ES-I3 (cell line): ENCODE data around the gene ANGPTL4.
"Not testable (repeated sequence)": the region's sequence is repeated elsewhere in the genome, so short reads cannot be mapped to it uniquely, and the experiment has no call there.

ENCODE experiments used
- H3K36me3 ChIP-seq: 2 replicates; pipeline ENCODE4 v1.6.1; 2013; ENCODE audit warnings: mild to moderate bottlenecking, low read length, control low read depth, moderate library complexity; ENCODE audit not compliant: insufficient read depth
- H3K4me1 ChIP-seq: 2 replicates; pipeline ENCODE4 v1.6.1; 2013; ENCODE audit warnings: mild to moderate bottlenecking, control low read depth, low read length; ENCODE audit not compliant: insufficient read depth
- H3K9ac ChIP-seq: 2 replicates; pipeline ENCODE4 v1.6.1; 2013; ENCODE audit warnings: low read depth, mild to moderate bottlenecking, low read length, moderate library complexity
- H3K9me3 ChIP-seq: 2 replicates; pipeline ENCODE4 v1.6.1; 2013; ENCODE audit warnings: mild to moderate bottlenecking, low read length, moderate library complexity; ENCODE audit not compliant: control insufficient read depth, insufficient read depth

Gene ANGPTL4

GRCh38 chr19:8366961-8367326 is 3.0 kb downstream of the ANGPTL4 start:
- peaks cover 18% of the 10 kb centered on the region; the same call in 1 of the 2 replicates for H3K4me1 ChIP-seq
- no peaks in the 10 kb centered on the region; the same call in 1 of the 2 replicates for H3K36me3 ChIP-seq
- no peaks in the 10 kb centered on the region for H3K9me3 ChIP-seq
- H3K9ac ChIP-seq = peak overlapping the region; percentile 43; the same call in 1 of the 2 replicates

DNA sequence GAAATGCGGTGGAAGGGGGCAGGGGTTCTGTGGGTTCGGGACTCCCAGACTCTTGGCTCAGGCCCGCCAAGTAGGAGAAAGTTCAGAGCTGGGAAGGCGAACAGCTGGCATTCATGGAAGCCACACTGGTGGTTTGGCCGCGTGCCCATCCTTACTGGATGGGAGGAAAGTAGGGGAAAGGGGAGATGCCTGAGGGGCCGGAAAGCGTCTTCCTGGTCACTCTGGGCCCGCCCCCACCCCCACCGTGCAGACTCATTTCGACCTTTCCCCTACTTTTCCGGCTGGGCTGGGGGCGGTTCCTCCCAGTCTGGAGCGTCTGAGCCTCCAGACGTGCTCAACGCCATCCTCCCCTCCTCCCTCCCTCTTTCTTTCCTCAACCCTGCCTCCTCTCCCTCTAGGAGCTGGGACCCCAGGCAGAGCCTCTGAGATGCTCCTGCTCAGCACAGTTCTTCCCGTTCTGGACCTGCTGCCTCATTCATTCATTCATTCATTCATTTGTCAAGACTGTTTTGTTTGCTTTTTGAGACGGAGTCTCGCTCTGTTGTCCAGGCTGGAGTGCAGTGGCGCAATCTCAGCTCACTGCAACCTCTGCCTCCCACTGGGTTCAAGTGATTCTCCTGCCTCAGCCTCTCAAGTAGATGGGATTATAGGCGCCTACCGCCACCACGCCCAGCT is 3.5 kb downstream of the ANGPTL4 start:
- no peaks in the 10 kb centered on the region; the same call in 1 of the 2 replicates for H3K36me3 ChIP-seq
- no peaks in the 10 kb centered on the region for H3K9me3 ChIP-seq
- H3K9ac ChIP-seq = peak overlapping the region; percentile 43; the same call in 1 of the 2 replicates
- peaks cover 18% of the 10 kb centered on the region; the same call in 1 of the 2 replicates for H3K4me1 ChIP-seq

DNA sequence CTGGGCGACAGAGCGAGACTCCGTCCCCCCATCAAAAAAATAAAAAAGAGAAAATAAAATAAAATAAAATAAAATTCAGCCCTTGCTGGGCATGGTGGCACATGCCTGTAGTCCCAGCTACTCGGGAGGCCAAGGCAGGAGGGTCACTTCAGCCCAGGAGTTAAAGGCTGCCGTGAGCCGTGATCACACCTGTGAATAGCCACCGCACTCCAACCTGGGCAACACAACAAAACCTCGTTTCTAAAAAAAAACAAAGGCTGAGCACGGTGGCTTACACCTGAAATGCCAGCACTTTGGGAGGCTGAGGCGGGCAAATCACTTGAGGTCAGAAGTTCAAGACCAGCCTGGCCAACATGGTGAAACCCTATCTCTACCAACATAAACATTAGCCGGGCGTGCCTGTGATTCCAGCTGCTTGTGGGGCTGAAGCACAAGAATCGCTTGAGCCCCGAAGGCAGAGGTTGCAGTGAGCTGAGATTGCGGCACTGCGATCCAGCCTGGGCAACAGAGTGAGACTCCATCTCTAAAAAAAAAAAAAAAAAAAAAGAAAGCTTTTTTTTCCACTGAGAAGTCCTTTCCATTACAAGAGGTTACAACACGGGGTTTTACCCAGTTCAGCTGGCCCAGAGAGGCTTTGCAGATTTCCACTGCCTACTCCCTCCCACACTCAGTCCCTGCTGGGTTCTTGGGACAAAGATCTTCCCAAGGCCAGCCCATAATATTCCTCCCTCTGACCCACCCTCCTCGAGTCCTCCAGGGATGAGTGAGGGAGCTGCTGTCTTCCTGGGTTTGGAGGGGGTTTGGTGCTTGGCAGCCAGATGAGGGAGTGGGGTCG is 6.4 kb downstream of the ANGPTL4 start:
- H3K4me1 ChIP-seq = peaks cover 18% of the 10 kb centered on the region; the same call in 1 of the 2 replicates
- H3K9me3 ChIP-seq = no peaks in the 10 kb centered on the region
- no peak overlapping the region for H3K9ac ChIP-seq
- peaks cover 3% of the 10 kb centered on the region for H3K36me3 ChIP-seq

- H3K9ac ChIP-seq = no peak overlapping the region
- H3K9me3 ChIP-seq = no peaks in the 10 kb centered on the region
- peaks cover 12% of the 10 kb centered on the region; the same call in 1 of the 2 replicates for H3K4me1 ChIP-seq
- peaks cover 3% of the 10 kb centered on the region for H3K36me3 ChIP-seq
Observed at GRCh38 chr19:8371011-8371804, 7.3 kb downstream of the ANGPTL4 start.

GRCh38 chr19:8373867-8374813 is 10.2 kb downstream of the ANGPTL4 start:
- H3K36me3 ChIP-seq = peaks cover 3% of the 10 kb centered on the region
- no peak overlapping the region for H3K9ac ChIP-seq
- H3K4me1 ChIP-seq = peaks cover 4% of the 10 kb centered on the region; the same call in 1 of the 2 replicates
- H3K9me3 ChIP-seq = no peaks in the 10 kb centered on the region

DNA sequence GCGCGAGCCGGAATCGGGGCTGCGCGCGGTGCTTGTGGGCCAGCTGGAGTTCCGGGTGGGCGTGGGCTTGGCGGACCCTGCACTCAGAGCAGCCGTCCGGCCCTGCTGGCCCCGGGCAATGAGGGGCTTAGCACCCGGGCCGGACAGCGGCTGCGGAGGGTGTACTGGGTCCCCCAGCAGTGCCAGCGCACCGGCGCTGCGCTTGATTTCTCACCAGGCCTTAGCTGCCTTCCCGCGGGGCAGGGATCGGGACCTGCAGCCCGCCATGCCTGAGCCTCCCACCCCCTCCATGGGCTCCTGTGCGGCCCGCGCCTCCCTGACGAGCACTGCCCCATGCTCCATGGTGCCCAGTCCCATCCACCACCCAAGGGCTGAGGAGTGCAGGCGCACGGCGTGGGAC is 11.8 kb downstream of the ANGPTL4 start:
- H3K9ac ChIP-seq, H3K9me3 ChIP-seq, H3K4me1 ChIP-seq, H3K36me3 ChIP-seq: not testable (repeated sequence)

DNA sequence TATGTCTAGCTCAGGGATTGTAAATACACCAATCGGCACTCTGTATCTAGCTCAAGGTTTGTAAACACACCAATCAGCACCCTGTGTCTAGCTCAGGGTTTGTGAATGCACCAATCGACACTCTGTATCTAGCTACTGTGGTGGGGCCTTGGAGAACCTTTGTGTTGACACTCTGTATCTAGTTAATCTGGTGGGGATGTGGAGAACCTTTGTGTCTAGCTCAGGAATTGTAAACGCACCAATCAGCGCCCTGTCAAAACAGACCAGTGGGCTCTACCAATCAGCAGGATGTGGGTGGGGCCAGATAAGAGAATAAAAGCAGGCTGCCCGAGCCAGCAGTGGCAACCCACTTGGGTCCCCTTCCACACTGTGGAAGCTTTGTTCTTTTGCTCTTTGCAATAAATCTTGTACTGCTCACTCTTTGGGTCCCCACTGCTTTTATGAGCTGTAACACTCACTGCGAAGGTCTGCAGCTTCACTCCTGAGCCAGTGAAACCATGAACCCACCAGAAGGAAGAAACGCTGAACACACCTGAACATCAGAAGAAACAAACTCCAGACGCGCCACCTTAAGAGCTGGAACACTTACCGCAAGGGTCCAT is 12.5 kb downstream of the ANGPTL4 start:
- not testable (repeated sequence) for H3K4me1 ChIP-seq, H3K9me3 ChIP-seq, H3K9ac ChIP-seq, H3K36me3 ChIP-seq

- H3K9ac ChIP-seq = no peak overlapping the region
- H3K36me3 ChIP-seq = peaks cover 3% of the 10 kb centered on the region; the same call in 1 of the 2 replicates
- H3K4me1 ChIP-seq = no peaks in the 10 kb centered on the region
- no peaks in the 10 kb centered on the region for H3K9me3 ChIP-seq
Observed at GRCh38 chr19:8377598-8377997, 13.6 kb downstream of the ANGPTL4 start.

GRCh38 chr19:8379156-8379891 is 15.4 kb downstream of the ANGPTL4 start:
- not testable (repeated sequence) for H3K9me3 ChIP-seq, H3K4me1 ChIP-seq, H3K36me3 ChIP-seq
- peak overlapping the region; percentile 54; the same call in 1 of the 2 replicates for H3K9ac ChIP-seq

DNA sequence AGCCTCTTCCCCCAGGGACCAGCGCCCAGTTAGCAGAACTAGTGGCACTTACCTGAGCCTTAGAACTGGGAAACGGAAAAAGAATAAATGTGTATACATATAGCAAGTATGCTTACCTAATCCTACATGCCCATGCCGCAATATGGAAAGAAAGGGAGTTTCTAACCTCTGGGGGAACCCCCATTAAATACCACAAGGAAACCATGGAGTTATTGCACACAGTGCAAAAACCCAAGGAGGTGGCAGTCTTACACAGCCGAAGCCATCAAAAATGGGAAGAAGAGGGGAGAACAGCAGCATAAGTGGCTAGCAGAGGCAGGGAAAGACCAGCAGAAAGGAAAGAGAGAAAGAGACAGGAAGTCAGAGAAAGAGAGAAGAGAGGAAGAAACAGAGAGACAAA is 20.6 kb downstream of the ANGPTL4 start:
- H3K36me3 ChIP-seq, H3K4me1 ChIP-seq: not testable (repeated sequence)

DNA sequence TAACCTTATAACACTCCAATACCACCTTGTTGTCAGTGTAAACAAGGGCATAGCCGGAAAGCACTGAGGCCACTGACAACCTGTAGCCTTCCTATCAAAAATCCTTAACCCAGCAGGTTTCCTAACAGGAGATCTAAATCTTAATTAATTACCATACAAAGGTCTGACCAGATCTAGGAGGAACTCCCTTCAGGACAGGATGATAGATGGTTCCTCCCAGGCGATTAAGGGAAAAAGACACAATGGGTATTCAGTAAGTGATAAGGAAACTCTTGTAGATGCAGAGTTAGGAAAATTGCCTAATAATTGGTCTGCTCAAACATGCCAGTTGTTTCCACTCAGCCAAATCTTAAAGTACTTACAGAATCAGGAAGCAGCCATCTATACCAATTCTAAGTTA is 21.1 kb downstream of the ANGPTL4 start:
- H3K4me1 ChIP-seq, H3K9me3 ChIP-seq, H3K36me3 ChIP-seq, H3K9ac ChIP-seq: not testable (repeated sequence)

More for the DNA sequence above, 20.6 kb downstream of the ANGPTL4 start:
- not testable (repeated sequence) for H3K9me3 ChIP-seq, H3K9ac ChIP-seq

DNA sequence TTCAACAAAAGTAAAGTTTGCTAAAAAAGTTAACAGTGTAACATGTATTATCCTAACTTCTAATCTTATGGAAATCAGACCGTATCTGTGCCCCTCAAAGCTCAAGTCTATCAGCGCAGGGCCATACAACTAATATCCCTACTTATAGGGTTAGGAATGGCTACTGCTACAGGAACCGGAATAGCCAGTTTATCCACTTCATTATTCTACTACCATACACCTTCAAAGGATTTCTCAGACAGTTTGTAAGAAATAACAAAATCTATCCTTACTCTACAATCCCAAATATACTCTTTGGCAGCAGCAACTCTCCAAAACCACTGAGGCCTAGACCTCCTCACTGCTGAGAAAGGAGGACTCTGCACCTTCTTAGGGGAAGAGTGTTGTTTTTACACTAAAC is 21.6 kb downstream of the ANGPTL4 start:
- H3K36me3 ChIP-seq, H3K9ac ChIP-seq, H3K9me3 ChIP-seq, H3K4me1 ChIP-seq: not testable (repeated sequence)

DNA sequence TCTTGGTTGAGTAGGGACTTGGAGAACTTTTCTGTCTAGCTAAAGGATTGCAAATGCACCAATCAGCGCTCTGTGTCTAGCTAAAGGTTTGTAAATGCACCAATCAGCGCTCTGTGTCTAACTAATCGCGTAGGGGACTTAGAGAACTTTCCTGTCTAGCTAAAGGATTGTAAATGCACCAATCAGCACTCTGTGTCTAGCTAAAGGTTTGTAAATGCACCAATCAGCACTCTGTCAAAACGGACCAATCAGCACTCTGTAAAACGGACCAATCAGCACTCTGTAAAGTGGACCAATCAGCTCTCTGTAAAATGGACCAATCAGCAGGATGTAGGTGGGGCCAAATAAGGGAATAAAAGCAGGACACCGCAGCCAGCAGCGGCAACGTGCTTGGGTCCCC is 22.5 kb downstream of the ANGPTL4 start:
- not testable (repeated sequence) for H3K9me3 ChIP-seq, H3K36me3 ChIP-seq, H3K9ac ChIP-seq, H3K4me1 ChIP-seq
